Colonic mucosa (tissue), 4 donors: ENCODE data around the gene MBD3L2B. TPM values are rescaled to one million over a fixed set of nuclear protein-coding genes. Genes with fewer than 3 reads are reported as not detected.

Experiments used
- DNase-seq: peaks from one replicate; pipeline ENCODE4 v3.0.0-alpha.2; 2020
- H3K27ac ChIP-seq: fragments of 200-600 bp; one replicate; pipeline ENCODE4 v1.8.0; 2021
- H3K27me3 ChIP-seq: fragments of 200-600 bp; one replicate; pipeline ENCODE4 v1.8.0; 2021
- H3K36me3 ChIP-seq: fragments of 200-600 bp; one replicate; pipeline ENCODE4 v1.8.0; 2021
- H3K4me1 ChIP-seq: fragments of 200-600 bp; one replicate; pipeline ENCODE4 v1.8.0; 2021; ENCODE audit warnings: mild to moderate bottlenecking
- H3K4me3 ChIP-seq: fragments of 200-600 bp; one replicate; pipeline ENCODE4 v1.8.0; 2021
- H3K9ac ChIP-seq, 2 donors: one replicate each; pipeline ENCODE4 v1.7.0; 2013; ENCODE audit warnings: control low read depth in 2 of 2, low read depth in 2 of 2, low read length in 2 of 2
- H3K9me3 ChIP-seq: fragments of 200-600 bp; one replicate; pipeline ENCODE4 v1.8.0; 2021
- CTCF ChIP-seq: fragments of 200-600 bp; IDR thresholded peaks from one replicate; pipeline ENCODE4 v1.8.0; 2022; ENCODE audit warnings: antibody characterized with exemption, mild to moderate bottlenecking
- intact Hi-C: fragments of 100-400 bp; cut with DNase I; formaldehyde crosslinking; loops from one replicate; pipeline ENCODE4 v1.14.1; 2022
- total RNA-seq, 2 donors: library from RNA; stranded (reverse); fragmentation: NEBNext Ultra II Directional in 1 of 2; extraction: Animal tissue kit (Norgen Biotek cat#: 25700) in 1 of 2; gene quantifications; one replicate each; pipeline ENCODE4 v1.2.1, GENCODE V29; 2021
- donor health status: healthy.
- donor health status: DM: no; HTN: no; CAD: no.
- donor health status: DM: no; HTN: no; CAD: no.

Gene MBD3L2B
- total RNA-seq, 2 donors from 2014 or later, result not detected

DNA sequence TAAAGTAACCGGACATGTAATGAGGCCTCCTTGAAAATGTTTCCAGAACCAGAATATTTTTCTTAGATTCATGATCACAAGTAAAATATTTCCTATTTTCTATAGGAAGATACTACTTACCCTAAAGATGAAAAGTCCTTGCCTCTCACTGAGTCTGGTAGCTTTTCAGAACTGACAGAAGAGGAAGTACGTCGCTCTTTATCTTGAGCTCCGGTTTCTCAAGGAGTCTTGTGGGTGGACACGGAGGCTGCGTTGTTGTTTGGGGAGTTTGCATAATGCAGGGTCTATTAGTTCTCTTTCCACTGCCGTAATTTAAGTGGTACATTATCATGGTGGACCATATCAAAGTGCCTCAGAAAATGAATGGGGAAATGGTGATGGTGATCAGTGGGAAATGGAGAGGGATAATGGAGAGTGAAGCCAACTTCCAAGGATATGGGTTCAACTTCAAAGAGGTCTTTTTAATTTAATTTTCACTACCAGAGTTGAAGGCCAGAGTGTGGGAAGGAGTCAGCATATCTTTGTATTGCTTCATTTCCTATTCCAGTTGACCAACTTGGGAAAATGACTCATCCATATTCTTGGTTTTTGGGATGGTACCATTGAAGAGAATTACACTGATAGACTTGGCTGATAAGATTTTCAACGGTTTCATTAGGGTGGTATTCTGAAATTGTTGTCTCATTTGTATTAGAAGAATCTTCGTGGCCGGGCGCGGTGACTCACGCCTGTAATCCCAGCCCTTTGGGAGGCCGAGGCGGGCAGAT, 23.4 kb downstream of the MBD3L2B start:
- H3K36me3 ChIP-seq, result no peaks in the 10 kb centered on the region
- intact Hi-C loops, result no loop called here
- H3K4me1 ChIP-seq, result no peaks in the 10 kb centered on the region
- no peak overlapping the region for H3K9ac ChIP-seq
- TF ChIP-seq CTCF, result no peak
- no peak overlapping the region for H3K27ac ChIP-seq
- no peaks in the 10 kb centered on the region for H3K9me3 ChIP-seq
- no peak overlapping the region for H3K4me3 ChIP-seq
- no peaks in the 10 kb centered on the region for H3K27me3 ChIP-seq
- DNase-seq, result no peak

DNA sequence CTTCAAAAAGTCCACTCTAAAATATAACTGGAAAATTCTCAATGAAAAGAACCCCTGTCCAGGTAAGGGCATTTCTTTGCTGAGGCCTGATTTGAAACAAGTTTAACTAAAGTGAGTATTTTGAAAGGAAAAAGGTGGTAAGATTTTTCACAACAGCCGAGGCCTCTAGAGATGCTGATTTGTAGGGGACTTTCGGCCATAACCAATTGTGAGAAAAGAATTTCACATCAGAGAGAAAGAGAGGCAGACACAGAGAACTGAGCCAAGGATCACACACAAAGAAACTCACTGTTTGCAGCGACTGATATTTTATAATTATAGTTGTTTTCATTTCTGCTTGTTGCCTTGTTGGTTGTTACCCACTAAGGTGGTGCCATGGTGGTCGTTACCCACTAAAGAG, 24.4 kb downstream of the MBD3L2B start:
- no peaks in the 10 kb centered on the region for H3K36me3 ChIP-seq
- no peak for DNase-seq
- no peak overlapping the region for H3K27ac ChIP-seq
- intact Hi-C loops, result no loop called here
- no peak overlapping the region for H3K9ac ChIP-seq
- no peaks in the 10 kb centered on the region for H3K4me1 ChIP-seq
- no peak for TF ChIP-seq CTCF
- no peaks in the 10 kb centered on the region for H3K9me3 ChIP-seq
- no peaks in the 10 kb centered on the region for H3K27me3 ChIP-seq
- no peak overlapping the region for H3K4me3 ChIP-seq

DNA sequence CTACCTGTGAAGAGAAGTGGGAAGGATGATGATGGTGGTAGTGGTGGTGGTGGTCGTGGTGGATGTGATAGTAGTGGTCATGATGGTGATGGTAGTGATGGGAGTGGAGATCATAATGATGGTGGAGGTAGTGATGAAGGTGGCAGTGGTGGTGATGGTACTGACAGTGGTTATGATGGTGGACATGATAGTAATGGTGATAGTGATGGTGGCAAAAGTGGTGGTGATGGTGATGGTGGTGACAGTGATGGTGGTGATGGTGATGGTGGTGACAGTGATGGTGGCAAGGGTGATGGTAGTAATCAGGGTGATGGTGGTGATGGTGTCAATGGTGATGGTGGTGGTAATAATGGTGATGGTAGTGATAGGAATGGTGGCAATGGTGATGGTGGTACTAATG, 26.2 kb downstream of the MBD3L2B start:
- Histone ChIP-seq H3K36me3 (no peaks in the 10 kb centered on the region), H3K9ac (no peak overlapping the region), H3K27ac (no peak overlapping the region), H3K4me3 (no peak overlapping the region), H3K27me3 (no peaks in the 10 kb centered on the region), H3K9me3 (no peaks in the 10 kb centered on the region), H3K4me1 (no peaks in the 10 kb centered on the region)
- intact Hi-C loops, result no loop called here
- no peak for TF ChIP-seq CTCF
- no peak for DNase-seq

DNA sequence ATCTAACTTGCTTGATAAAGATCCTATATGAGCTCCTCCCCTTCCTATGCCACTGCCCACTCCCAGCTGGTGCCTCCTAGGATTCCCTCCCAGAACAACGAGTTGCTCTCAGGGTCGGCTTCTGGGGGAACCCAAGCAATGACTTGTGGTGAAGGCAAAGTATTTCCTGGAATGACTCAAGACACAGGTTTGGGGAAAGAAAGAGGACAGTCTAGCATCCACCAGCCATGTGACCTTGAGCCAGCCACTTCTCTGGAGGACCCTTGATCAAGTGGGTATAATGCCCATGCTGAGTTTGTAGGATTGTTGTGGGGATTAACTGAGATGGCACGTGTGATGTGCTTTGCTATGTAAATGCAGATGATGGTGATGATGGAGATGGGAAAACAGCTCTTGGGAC, 33.0 kb downstream of the MBD3L2B start:
- intact Hi-C loops, result no loop called here
- no peaks in the 10 kb centered on the region for H3K9me3 ChIP-seq
- no peak overlapping the region for H3K9ac ChIP-seq
- TF ChIP-seq CTCF, result no peak
- no peak overlapping the region for H3K4me3 ChIP-seq
- no peaks in the 10 kb centered on the region for H3K36me3 ChIP-seq
- no peak overlapping the region for H3K27ac ChIP-seq
- no peaks in the 10 kb centered on the region for H3K4me1 ChIP-seq
- no peak for DNase-seq
- no peaks in the 10 kb centered on the region for H3K27me3 ChIP-seq

GRCh38 chr19:6987850-6988249, 33.4 kb downstream of the MBD3L2B start:
- TF ChIP-seq CTCF, result no peak
- Histone ChIP-seq H3K4me3 (no peak overlapping the region), H3K36me3 (no peaks in the 10 kb centered on the region), H3K9me3 (no peaks in the 10 kb centered on the region), H3K4me1 (no peaks in the 10 kb centered on the region), H3K9ac (no peak overlapping the region), H3K27me3 (no peaks in the 10 kb centered on the region), H3K27ac (no peak overlapping the region)
- DNase-seq, result no peak
- intact Hi-C loops, result no loop called here
